BJ (cell line): ENCODE results near the gene FAM47B. TPM values are rescaled to one million over a fixed set of nuclear protein-coding genes. Genes with fewer than 3 reads are reported as not detected.

Experiments
- CTCF ChIA-PET: fragments of 350-600 bp; formaldehyde crosslinking; extraction: SDS; loops from one replicate; lab custom pipeline; 2021; ENCODE audit warnings: antibody characterized with exemption, inconsistent platforms; lab: Yijun Ruan, JAX
- POLR2A ChIA-PET: fragments of 300-600 bp; sonication (Branson Sonifier 250); formaldehyde crosslinking; extraction: SDS; loops from one replicate; lab custom pipeline; 2021; ENCODE audit warnings: antibody characterized with exemption; lab: Charles Lee
- DNase-seq: peaks from one replicate; pipeline ENCODE4 v3.0.0-alpha.2; 2011; ENCODE audit warnings: low read depth
- H3K27me3 ChIP-seq: 2 replicates; pipeline ENCODE4 v1.6.0; 2011; ENCODE audit warnings: low read length; ENCODE audit not compliant: control insufficient read depth, insufficient read depth
- H3K36me3 ChIP-seq: 2 replicates; pipeline ENCODE4 v1.5.1; 2011; ENCODE audit warnings: low read length; ENCODE audit not compliant: control insufficient read depth, insufficient read depth
- H3K4me3 ChIP-seq: 2 replicates; pipeline ENCODE4 v1.5.1; 2011; ENCODE audit warnings: low read depth, mild to moderate bottlenecking, control low read depth, low read length
- polyA plus RNA-seq: library from polyadenylated mRNA; depleted of rRNA; stranded (reverse); fragments of >200 nt; gene quantifications from 2 replicates; pipeline ENCODE4 v1.2.3, GENCODE V29; 2011
- TF ChIP-seq, protein P1 (sequence below): IDR thresholded peaks from 2 replicates; pipeline ENCODE4 v1.5.1; 2011; ENCODE audit warnings: low read depth, mild to moderate bottlenecking, control low read depth, inconsistent platforms, low read length, moderate library complexity; ENCODE audit not compliant: insufficient read depth

Gene FAM47B
- polyA plus RNA-seq, 1 experiment: not detected

DNA sequence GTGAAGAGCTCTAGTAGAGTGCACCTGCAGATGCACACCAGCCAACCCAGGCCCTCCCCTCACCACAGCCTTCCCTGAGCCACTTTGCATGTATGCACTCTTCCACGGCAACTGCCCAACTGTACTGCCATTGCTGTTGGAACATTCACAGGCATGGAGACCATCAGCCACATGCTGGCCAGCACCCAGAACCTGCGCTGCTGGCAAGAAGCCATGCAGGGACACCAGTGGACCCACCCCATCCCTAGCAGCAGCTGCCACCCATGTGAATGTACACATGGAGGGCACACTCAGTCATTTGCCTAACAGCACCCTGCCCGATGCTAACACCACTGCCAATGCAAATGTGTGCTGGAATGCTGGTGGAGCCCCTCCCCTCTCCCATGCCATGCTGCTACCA lies 35.6 kb downstream of the FAM47B start:
- DNase-seq: no peak
- H3K36me3 ChIP-seq: no peaks in the 10 kb centered on the region
- no peak overlapping the region for H3K4me3 ChIP-seq
- CTCF ChIA-PET: no interaction called here
- TF ChIP-seq, protein P1, sequence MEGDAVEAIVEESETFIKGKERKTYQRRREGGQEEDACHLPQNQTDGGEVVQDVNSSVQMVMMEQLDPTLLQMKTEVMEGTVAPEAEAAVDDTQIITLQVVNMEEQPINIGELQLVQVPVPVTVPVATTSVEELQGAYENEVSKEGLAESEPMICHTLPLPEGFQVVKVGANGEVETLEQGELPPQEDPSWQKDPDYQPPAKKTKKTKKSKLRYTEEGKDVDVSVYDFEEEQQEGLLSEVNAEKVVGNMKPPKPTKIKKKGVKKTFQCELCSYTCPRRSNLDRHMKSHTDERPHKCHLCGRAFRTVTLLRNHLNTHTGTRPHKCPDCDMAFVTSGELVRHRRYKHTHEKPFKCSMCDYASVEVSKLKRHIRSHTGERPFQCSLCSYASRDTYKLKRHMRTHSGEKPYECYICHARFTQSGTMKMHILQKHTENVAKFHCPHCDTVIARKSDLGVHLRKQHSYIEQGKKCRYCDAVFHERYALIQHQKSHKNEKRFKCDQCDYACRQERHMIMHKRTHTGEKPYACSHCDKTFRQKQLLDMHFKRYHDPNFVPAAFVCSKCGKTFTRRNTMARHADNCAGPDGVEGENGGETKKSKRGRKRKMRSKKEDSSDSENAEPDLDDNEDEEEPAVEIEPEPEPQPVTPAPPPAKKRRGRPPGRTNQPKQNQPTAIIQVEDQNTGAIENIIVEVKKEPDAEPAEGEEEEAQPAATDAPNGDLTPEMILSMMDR: no peak
- no peaks in the 10 kb centered on the region for H3K27me3 ChIP-seq
- POLR2A ChIA-PET: no interaction called here

DNA sequence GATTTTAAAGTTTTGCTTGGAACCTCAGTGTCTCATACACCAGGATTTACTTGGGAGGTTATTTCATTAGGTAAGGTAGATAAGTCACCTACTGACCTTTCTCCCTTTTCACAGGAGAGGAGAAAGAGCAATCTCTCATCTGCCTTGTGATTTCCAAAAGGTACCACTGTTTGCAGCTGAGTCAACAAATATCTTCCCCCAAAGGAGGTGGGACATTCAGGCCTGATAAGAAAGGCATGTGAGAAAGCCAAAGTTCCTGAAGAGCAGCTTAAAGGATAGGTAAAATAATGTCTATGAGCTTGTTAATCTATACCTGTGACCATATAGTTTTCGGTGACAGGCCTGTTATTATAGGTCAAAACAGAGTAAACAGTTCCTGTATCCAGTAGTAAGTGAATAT lies 45.0 kb downstream of the FAM47B start:
- H3K36me3 ChIP-seq: no peaks in the 10 kb centered on the region
- ChIA-PET POLR2A (no interaction called here), CTCF (no interaction called here)
- no peaks in the 10 kb centered on the region for H3K27me3 ChIP-seq
- no peak overlapping the region for H3K4me3 ChIP-seq
- TF ChIP-seq, protein P1: no peak
- DNase-seq: no peak
